PC-3 (cell line): ENCODE results near the gene PRPF19. TPM values are rescaled to one million over a fixed set of nuclear protein-coding genes. Genes with fewer than 3 reads are reported as not detected.

ENCODE experiments used
- ATAC-seq: fragments of 200-7000 bp; cut with Tn5 transposase; 2 replicates; pipeline ENCODE4 v1.9.1; 2020; ENCODE audit warnings: mild to moderate bottlenecking, moderate library complexity
- BruUV-seq: library from RNA; stranded (reverse); fragments of 400-500 nt; replicated peaks from 2 replicates; lab custom pipeline; 2021; lab: Mats Ljungman, UMichigan
- CTCF ChIA-PET: fragments of 300-600 bp; sonication (Branson Sonifier 250); formaldehyde crosslinking; loops from one replicate; lab custom pipeline; 2022; ENCODE audit warnings: antibody characterized with exemption; lab: Charles Lee
- POLR2A ChIA-PET: fragments of 300-600 bp; sonication (Branson Sonifier 250); formaldehyde crosslinking; loops from one replicate; lab custom pipeline; 2022; ENCODE audit warnings: antibody characterized with exemption; ENCODE audit not compliant: unreplicated experiment; lab: Charles Lee
- DNase-seq: peaks from one replicate; pipeline ENCODE4 v3.0.0-alpha.2; 2015
- H2AFZ ChIP-seq: fragments of 300-600 bp; sonication (generic); 2 replicates; pipeline ENCODE4 v1.6.0; 2016; ENCODE audit warnings: antibody characterized with exemption, low read length
- H3F3A ChIP-seq: fragments of 300-600 bp; sonication (generic); one replicate; pipeline ENCODE4 v1.6.0; 2017; ENCODE audit warnings: antibody characterized with exemption, low read length, control low read depth, mild to moderate bottlenecking; ENCODE audit not compliant: unreplicated experiment
- H3K27ac ChIP-seq: fragments of 300-600 bp; sonication (generic); 2 replicates; pipeline ENCODE4 v1.5.1; 2016; ENCODE audit warnings: mild to moderate bottlenecking, low read length
- H3K27me3 ChIP-seq: fragments of 300-600 bp; sonication (generic); 2 replicates; pipeline ENCODE4 v1.6.1; 2016; ENCODE audit warnings: low read length, mixed read lengths
- H3K36me3 ChIP-seq: fragments of 300-600 bp; sonication (generic); 2 replicates; pipeline ENCODE4 v1.6.1; 2016; ENCODE audit warnings: low read depth, mixed run types, low read length, mixed read lengths
- H3K4me1 ChIP-seq: fragments of 300-600 bp; sonication (generic); 2 replicates; pipeline ENCODE4 v1.5.1; 2016; ENCODE audit warnings: low read length; ENCODE audit not compliant: insufficient read depth
- H3K4me2 ChIP-seq: fragments of 300-600 bp; sonication (generic); 2 replicates; pipeline ENCODE4 v1.6.0; 2016; ENCODE audit warnings: low read length
- H3K4me3 ChIP-seq: fragments of 300-600 bp; sonication (generic); 2 replicates; pipeline ENCODE4 v1.5.1; 2016; ENCODE audit warnings: mild to moderate bottlenecking, low read length, mixed read lengths
- H3K79me2 ChIP-seq: fragments of 300-600 bp; sonication (generic); 2 replicates; pipeline ENCODE4 v1.6.1; 2017; ENCODE audit warnings: low read length, mixed read lengths
- H3K9ac ChIP-seq: fragments of 300-600 bp; sonication (generic); 2 replicates; pipeline ENCODE4 v1.6.0; 2016; ENCODE audit warnings: mild to moderate bottlenecking, low read length
- H3K9me2 ChIP-seq: fragments of 300-600 bp; sonication (generic); replicated peaks from 2 replicates; pipeline ENCODE4 v1.6.1; 2016; ENCODE audit warnings: mixed run types, low read length, mixed read lengths
- H3K9me3 ChIP-seq: fragments of 300-600 bp; sonication (generic); 2 replicates; pipeline ENCODE4 v1.6.1; 2016; ENCODE audit warnings: low read length, mixed read lengths
- H4K20me1 ChIP-seq: fragments of 300-600 bp; sonication (generic); 2 replicates; pipeline ENCODE4 v1.6.1; 2016; ENCODE audit warnings: low read length, mixed read lengths
- CTCF ChIP-seq: fragments of 300-600 bp; sonication (generic); conservative IDR thresholded peaks from 2 replicates; pipeline ENCODE4 v1.5.1; 2017; ENCODE audit warnings: antibody characterized with exemption, low read depth, mild to moderate bottlenecking, low read length
- EZH2 ChIP-seq: fragments of 300-600 bp; sonication (generic); IDR thresholded peaks from one replicate; pipeline ENCODE4 v1.6.1; 2017; ENCODE audit warnings: antibody characterized with exemption, mild to moderate bottlenecking, low read length; ENCODE audit not compliant: unreplicated experiment
- EZH2phosphoT487 ChIP-seq: fragments of 300-600 bp; sonication (generic); IDR thresholded peaks from 2 replicates; pipeline ENCODE4 v1.6.1; 2018; ENCODE audit warnings: mild to moderate bottlenecking, antibody characterized with exemption, low read length, borderline replicate concordance
- intact Hi-C: fragments of 100-400 bp; cut with micrococcal nuclease; formaldehyde crosslinking; loops from 2 replicates; pipeline ENCODE4 v1.9.0; 2023
- total RNA-seq: library from RNA; depleted of rRNA; stranded (reverse); fragments of >200 nt; gene quantifications from 2 replicates; pipeline ENCODE4 v1.2.3, GENCODE V29; 2014

PRPF19 gene
- total RNA-seq, 1 experiment from 2014 or later, result 165 TPM

- Histone ChIP-seq H2AFZ (no peak overlapping the region), H3K9me3 (no peaks in the 10 kb centered on the region), H3K36me3 (peaks cover 11% of the 10 kb centered on the region; the same call in 1 of the 2 replicates), H3K4me2 (no peak overlapping the region), H3K9ac (no peak overlapping the region), H3K27me3 (no peaks in the 10 kb centered on the region), H3K79me2 (peaks cover 6% of the 10 kb centered on the region), H3F3A (no peaks in the 10 kb centered on the region), H3K27ac (no peak overlapping the region), H4K20me1 (peaks cover 6% of the 10 kb centered on the region; the same call in 1 of the 2 replicates), H3K9me2 (no peaks in the 10 kb centered on the region), H3K4me3 (no peak overlapping the region), H3K4me1 (peaks cover 16% of the 10 kb centered on the region)
- POLR2A ChIA-PET, result no interaction called here
- DNase-seq (no peak), ATAC-seq (no peak)
- TF ChIP-seq EZH2phosphoT487, result no peak
- TF ChIP-seq EZH2, result no peak
- no TSS peak for BruUV-seq
- intact Hi-C loops, result no loop called here
- CTCF ChIA-PET, result no interaction called here
Measured at GRCh38 chr11:60929764-60930163, 23.4 kb upstream of the PRPF19 start.

GRCh38 chr11:60928563-60929001 is 22.2 kb upstream of the PRPF19 start:
- Histone ChIP-seq H3K9me3 (no peaks in the 10 kb centered on the region), H3K9ac (no peak overlapping the region), H3K4me3 (no peak overlapping the region), H2AFZ (no peak overlapping the region), H4K20me1 (peaks cover 6% of the 10 kb centered on the region; the same call in 1 of the 2 replicates), H3K79me2 (peaks cover 11% of the 10 kb centered on the region), H3K4me2 (no peak overlapping the region), H3F3A (no peaks in the 10 kb centered on the region), H3K4me1 (peaks cover 22% of the 10 kb centered on the region), H3K27me3 (no peaks in the 10 kb centered on the region), H3K9me2 (no peaks in the 10 kb centered on the region), H3K36me3 (peaks cover 8% of the 10 kb centered on the region; the same call in 1 of the 2 replicates), H3K27ac (no peak overlapping the region)
- POLR2A ChIA-PET, result no interaction called here
- CTCF ChIA-PET, result no interaction called here
- no TSS peak for BruUV-seq
- ATAC-seq (no peak), DNase-seq (no peak)
- TF ChIP-seq EZH2phosphoT487, result no peak
- no peak for TF ChIP-seq EZH2
- no peak for TF ChIP-seq CTCF
- intact Hi-C loops, result no loop called here

GRCh38 chr11:60927600-60927999 is 21.2 kb upstream of the PRPF19 start:
- no TSS peak for BruUV-seq
- Histone ChIP-seq H3F3A (no peaks in the 10 kb centered on the region), H3K79me2 (peaks cover 11% of the 10 kb centered on the region), H3K4me1 (peaks cover 26% of the 10 kb centered on the region), H4K20me1 (peaks cover 6% of the 10 kb centered on the region; the same call in 1 of the 2 replicates), H3K36me3 (peaks cover 8% of the 10 kb centered on the region; the same call in 1 of the 2 replicates), H3K9me2 (no peaks in the 10 kb centered on the region), H3K9me3 (no peaks in the 10 kb centered on the region), H3K27me3 (no peaks in the 10 kb centered on the region), H2AFZ (no peak overlapping the region), H3K4me2 (no peak overlapping the region), H3K9ac (no peak overlapping the region), H3K27ac (no peak overlapping the region), H3K4me3 (no peak overlapping the region)
- intact Hi-C loops, result no loop called here
- TF ChIP-seq EZH2phosphoT487, result no peak
- TF ChIP-seq EZH2, result no peak
- TF ChIP-seq CTCF, result no peak
- ChIA-PET CTCF (no interaction called here), POLR2A (interaction anchor here (0.6 kb wide), 1 partner anchor 259 kb away, joined by 3 read pairs; no protein-coding TSS in a partner anchor)
- DNase-seq (no peak), ATAC-seq (no peak)
